NOMO-1 (cell line): ENCODE results near the gene NID2.

Experiments
- DNase-seq, 2 experiments: peaks; one replicate each; lab custom pipeline; 2025; ENCODE audit not compliant: unreplicated experiment in 2 of 2; lab: John Stamatoyannopoulos, UW

The NID2 gene

GRCh38 chr14:52032204-52032801 lies 36.6 kb downstream of the NID2 start:
- no peak for DNase-seq

GRCh38 chr14:52031781-52032180 lies 37.1 kb downstream of the NID2 start:
- no peak for DNase-seq

- DNase-seq: no peak
Measured at GRCh38 chr14:52029881-52030280, 39.0 kb downstream of the NID2 start.

GRCh38 chr14:52026901-52027300 lies 42.0 kb downstream of the NID2 start:
- no peak for DNase-seq

- DNase-seq: no peak
Measured at GRCh38 chr14:52026017-52026660, 42.7 kb downstream of the NID2 start.

- no peak for DNase-seq
Measured at GRCh38 chr14:52025310-52025709, 43.5 kb downstream of the NID2 start.

GRCh38 chr14:52023518-52023917 lies 45.3 kb downstream of the NID2 start:
- no peak for DNase-seq

GRCh38 chr14:52021957-52022600 lies 46.8 kb downstream of the NID2 start:
- no peak for DNase-seq

GRCh38 chr14:52020866-52021717 lies 47.8 kb downstream of the NID2 start:
- no peak for DNase-seq

GRCh38 chr14:52020161-52020714 lies 48.6 kb downstream of the NID2 start:
- DNase-seq: no peak

GRCh38 chr14:52018970-52019369 lies 49.9 kb downstream of the NID2 start:
- DNase-seq: no peak

- DNase-seq: no peak
Measured at GRCh38 chr14:52018252-52018651, 50.6 kb downstream of the NID2 start.

- no peak for DNase-seq
Measured at GRCh38 chr14:52015411-52016030, 53.3 kb downstream of the NID2 start.

GRCh38 chr14:52014601-52015267 lies 54.1 kb downstream of the NID2 start:
- DNase-seq: no peak

GRCh38 chr14:52013984-52014600 lies 54.8 kb downstream of the NID2 start:
- no peak for DNase-seq

- DNase-seq: no peak
Measured at GRCh38 chr14:52012635-52013034, 56.2 kb downstream of the NID2 start.

GRCh38 chr14:52011523-52011922 lies 57.3 kb downstream of the NID2 start:
- no peak for DNase-seq

GRCh38 chr14:52010173-52010693 lies 58.6 kb downstream of the NID2 start:
- no peak for DNase-seq

GRCh38 chr14:52008136-52008535 lies 60.7 kb downstream of the NID2 start:
- no peak for DNase-seq
